Neural progenitor cell (in vitro differentiated cells): ENCODE measurements around the gene MYO1B. TPM values are rescaled to one million over a fixed set of nuclear protein-coding genes. Genes with fewer than 3 reads are reported as not detected.

Experiments used
- DNase-seq: peaks from one replicate; pipeline ENCODE4 v3.0.0-alpha.2; 2016; ENCODE audit warnings: low spot score
- H2AFZ ChIP-seq: fragments of 200-600 bp; sonication (generic); replicated peaks from 2 replicates; pipeline ENCODE4 v1.6.1; 2016; ENCODE audit warnings: antibody characterized with exemption
- H3F3A ChIP-seq: fragments of 200-600 bp; sonication (generic); 2 replicates; pipeline ENCODE4 v1.6.1; 2016; ENCODE audit warnings: antibody characterized with exemption, low read depth
- H3K27ac ChIP-seq: fragments of 200-600 bp; sonication (generic); 2 replicates; pipeline ENCODE4 v1.5.1; 2016; ENCODE audit warnings: mild to moderate bottlenecking
- H3K27me3 ChIP-seq: fragments of 200-600 bp; sonication (generic); 2 replicates; pipeline ENCODE4 v1.6.1; 2016; ENCODE audit warnings: mild to moderate bottlenecking, moderate library complexity
- H3K36me3 ChIP-seq: fragments of 200-600 bp; sonication (generic); 2 replicates; pipeline ENCODE4 v1.5.1; 2016
- H3K4me1 ChIP-seq: fragments of 200-600 bp; sonication (generic); 2 replicates; pipeline ENCODE4 v1.6.1; 2016; ENCODE audit warnings: mixed run types
- H3K4me2 ChIP-seq: fragments of 200-600 bp; sonication (generic); 2 replicates; pipeline ENCODE4 v1.6.1; 2016
- H3K4me3 ChIP-seq: fragments of 200-600 bp; sonication (generic); 2 replicates; pipeline ENCODE4 v1.5.1; 2016
- H3K79me2 ChIP-seq: fragments of 200-600 bp; sonication (generic); 2 replicates; pipeline ENCODE4 v1.6.1; 2016; ENCODE audit warnings: low read depth
- H3K9ac ChIP-seq: fragments of 200-600 bp; sonication (generic); 2 replicates; pipeline ENCODE4 v1.6.1; 2016
- H3K9me3 ChIP-seq: fragments of 200-600 bp; sonication (generic); 2 replicates; pipeline ENCODE4 v1.5.1; 2016; ENCODE audit warnings: low read depth
- H4K20me1 ChIP-seq: fragments of 200-600 bp; sonication (generic); 2 replicates; pipeline ENCODE4 v1.6.1; 2016; ENCODE audit warnings: low read depth
- H3K27ac Mint-ChIP-seq: 3 replicates; pipeline ENCODE4 v1.8.0; 2021; ENCODE audit warnings: mixed read lengths
- H3K27me3 Mint-ChIP-seq: 2 replicates; pipeline ENCODE4 v1.8.0; 2022; ENCODE audit warnings: low read depth, mild to moderate bottlenecking, inconsistent platforms, moderate library complexity, mixed read lengths; ENCODE audit not compliant: insufficient read depth
- H3K36me3 Mint-ChIP-seq: 3 replicates; pipeline ENCODE4 v1.8.0; 2021; ENCODE audit warnings: mixed read lengths
- H3K4me1 Mint-ChIP-seq: 3 replicates; pipeline ENCODE4 v1.8.0; 2021; ENCODE audit warnings: mixed read lengths
- H3K4me3 Mint-ChIP-seq: 3 replicates; pipeline ENCODE4 v1.8.0; 2021; ENCODE audit warnings: mild to moderate bottlenecking, moderate library complexity, mixed read lengths
- H3K9me3 Mint-ChIP-seq: 3 replicates; pipeline ENCODE4 v1.8.0; 2020; ENCODE audit warnings: mixed read lengths
- EZH2 ChIP-seq: fragments of 200-600 bp; sonication (generic); IDR thresholded peaks from 2 replicates; pipeline ENCODE4 v1.6.1; 2017; ENCODE audit warnings: antibody characterized with exemption, mild to moderate bottlenecking, moderate library complexity
- EZH2phosphoT487 ChIP-seq: fragments of 200-600 bp; sonication (generic); IDR thresholded peaks from 2 replicates; pipeline ENCODE4 v1.6.1; 2017; ENCODE audit warnings: antibody characterized with exemption
- total RNA-seq: library from RNA; depleted of rRNA; stranded (reverse); fragments of >200 nt; gene quantifications from 2 replicates; pipeline ENCODE4 v1.2.3, GENCODE V29; 2015; ENCODE audit warnings: low replicate concordance
- TF ChIP-seq, protein P1 (sequence below): fragments of 200-600 bp; sonication (generic); IDR thresholded peaks from 2 replicates; pipeline ENCODE4 v1.5.1; 2017; ENCODE audit warnings: antibody characterized with exemption, mild to moderate bottlenecking

The MYO1B gene
- total RNA-seq, 1 donor from 2014 or later: 88.0 TPM

DNA sequence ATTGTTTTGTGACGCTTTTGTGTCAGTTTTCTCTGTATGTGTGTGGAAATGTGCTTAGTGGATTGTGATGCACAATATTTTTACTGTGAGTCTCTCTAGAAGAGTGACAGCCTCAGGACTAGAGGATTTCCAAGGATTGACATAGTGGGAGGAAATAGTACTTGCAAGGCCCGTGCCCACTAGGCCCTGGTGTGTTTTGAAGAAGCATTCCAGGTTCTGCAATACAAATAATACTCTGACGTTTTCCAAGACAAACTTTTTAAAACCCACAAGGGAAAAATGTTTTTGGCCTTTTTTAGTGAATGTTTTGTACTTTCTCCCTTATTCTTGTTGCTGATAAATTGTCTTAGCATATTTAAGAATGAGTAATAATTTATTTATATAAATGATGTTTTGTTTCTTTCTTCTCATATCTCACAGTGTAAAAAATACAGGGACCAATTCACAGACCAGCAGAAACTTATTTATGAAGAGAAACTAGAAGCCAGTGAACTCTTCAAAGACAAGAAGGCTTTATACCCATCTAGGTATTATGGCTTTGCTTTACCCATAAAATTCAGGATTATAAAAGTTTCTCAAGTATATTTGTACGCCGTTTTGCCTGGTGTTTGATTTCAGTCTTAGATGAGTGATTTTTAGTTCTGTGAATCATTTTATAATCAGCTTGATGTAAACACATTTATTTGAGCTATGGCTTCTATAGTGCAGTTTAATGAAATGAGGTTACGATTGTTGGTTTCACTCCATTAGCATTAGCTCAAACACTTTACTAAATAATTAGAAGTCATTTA, 165.6 kb downstream of the MYO1B start:
- Mint-ChIP-seq H3K4me3 (no peak overlapping the region), H3K9me3 (no peaks in the 10 kb centered on the region), H3K27ac (no peak overlapping the region), H3K4me1 (no peaks in the 10 kb centered on the region), H3K36me3 (peaks cover 40% of the 10 kb centered on the region), H3K27me3 (no peaks in the 10 kb centered on the region)
- Histone ChIP-seq H3K4me1 (no peaks in the 10 kb centered on the region), H4K20me1 (no peaks in the 10 kb centered on the region), H3K9me3 (no peaks in the 10 kb centered on the region), H3K9ac (no peak overlapping the region), H3K79me2 (no peaks in the 10 kb centered on the region), H3K27me3 (no peaks in the 10 kb centered on the region), H3K36me3 (peaks cover 22% of the 10 kb centered on the region), H3F3A (no peaks in the 10 kb centered on the region), H3K27ac (no peak overlapping the region), H3K4me2 (no peak overlapping the region), H2AFZ (no peak overlapping the region), H3K4me3 (no peak overlapping the region)
- TF ChIP-seq, protein P1, sequence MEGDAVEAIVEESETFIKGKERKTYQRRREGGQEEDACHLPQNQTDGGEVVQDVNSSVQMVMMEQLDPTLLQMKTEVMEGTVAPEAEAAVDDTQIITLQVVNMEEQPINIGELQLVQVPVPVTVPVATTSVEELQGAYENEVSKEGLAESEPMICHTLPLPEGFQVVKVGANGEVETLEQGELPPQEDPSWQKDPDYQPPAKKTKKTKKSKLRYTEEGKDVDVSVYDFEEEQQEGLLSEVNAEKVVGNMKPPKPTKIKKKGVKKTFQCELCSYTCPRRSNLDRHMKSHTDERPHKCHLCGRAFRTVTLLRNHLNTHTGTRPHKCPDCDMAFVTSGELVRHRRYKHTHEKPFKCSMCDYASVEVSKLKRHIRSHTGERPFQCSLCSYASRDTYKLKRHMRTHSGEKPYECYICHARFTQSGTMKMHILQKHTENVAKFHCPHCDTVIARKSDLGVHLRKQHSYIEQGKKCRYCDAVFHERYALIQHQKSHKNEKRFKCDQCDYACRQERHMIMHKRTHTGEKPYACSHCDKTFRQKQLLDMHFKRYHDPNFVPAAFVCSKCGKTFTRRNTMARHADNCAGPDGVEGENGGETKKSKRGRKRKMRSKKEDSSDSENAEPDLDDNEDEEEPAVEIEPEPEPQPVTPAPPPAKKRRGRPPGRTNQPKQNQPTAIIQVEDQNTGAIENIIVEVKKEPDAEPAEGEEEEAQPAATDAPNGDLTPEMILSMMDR: no peak
- TF ChIP-seq EZH2phosphoT487 (no peak), EZH2 (no peak)
- no peak for DNase-seq

DNA sequence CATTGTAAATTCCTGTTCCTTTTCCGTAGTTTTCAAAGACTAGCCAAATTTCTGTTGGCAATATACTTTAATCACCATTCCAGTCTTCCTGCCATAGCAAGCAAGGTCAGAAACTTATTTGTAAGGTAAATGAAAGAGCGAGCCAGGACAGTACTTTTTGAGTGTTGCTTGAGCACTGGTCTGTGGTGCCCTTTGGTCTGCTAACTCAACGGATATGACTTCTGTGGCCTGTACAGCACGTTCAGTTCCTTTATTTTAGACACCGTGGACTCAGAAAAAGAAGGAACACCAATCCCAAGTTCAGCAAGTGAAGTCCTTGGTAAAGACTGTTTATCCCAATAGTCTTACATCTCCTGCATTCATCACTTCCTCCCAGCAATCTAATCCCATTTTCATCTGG, 166.3 kb downstream of the MYO1B start:
- H3F3A ChIP-seq: no peaks in the 10 kb centered on the region
- no peaks in the 10 kb centered on the region for H3K9me3 Mint-ChIP-seq
- no peaks in the 10 kb centered on the region for H3K27me3 Mint-ChIP-seq
- no peak overlapping the region for H3K27ac Mint-ChIP-seq
- H3K4me3 Mint-ChIP-seq: no peak overlapping the region
- peaks cover 22% of the 10 kb centered on the region for H3K36me3 ChIP-seq
- DNase-seq: no peak
- no peak for TF ChIP-seq EZH2phosphoT487
- TF ChIP-seq, protein P1: no peak
- no peak for TF ChIP-seq EZH2
- H4K20me1 ChIP-seq: no peaks in the 10 kb centered on the region
- H2AFZ ChIP-seq: no peak overlapping the region
- H3K27ac ChIP-seq: no peak overlapping the region
- H3K4me3 ChIP-seq: no peak overlapping the region
- no peak overlapping the region for H3K9ac ChIP-seq
- no peaks in the 10 kb centered on the region for H3K9me3 ChIP-seq
- peaks cover 45% of the 10 kb centered on the region for H3K36me3 Mint-ChIP-seq
- no peak overlapping the region for H3K4me2 ChIP-seq
- no peaks in the 10 kb centered on the region for H3K79me2 ChIP-seq
- no peaks in the 10 kb centered on the region for H3K4me1 ChIP-seq
- H3K4me1 Mint-ChIP-seq: no peaks in the 10 kb centered on the region
- no peaks in the 10 kb centered on the region for H3K27me3 ChIP-seq

DNA sequence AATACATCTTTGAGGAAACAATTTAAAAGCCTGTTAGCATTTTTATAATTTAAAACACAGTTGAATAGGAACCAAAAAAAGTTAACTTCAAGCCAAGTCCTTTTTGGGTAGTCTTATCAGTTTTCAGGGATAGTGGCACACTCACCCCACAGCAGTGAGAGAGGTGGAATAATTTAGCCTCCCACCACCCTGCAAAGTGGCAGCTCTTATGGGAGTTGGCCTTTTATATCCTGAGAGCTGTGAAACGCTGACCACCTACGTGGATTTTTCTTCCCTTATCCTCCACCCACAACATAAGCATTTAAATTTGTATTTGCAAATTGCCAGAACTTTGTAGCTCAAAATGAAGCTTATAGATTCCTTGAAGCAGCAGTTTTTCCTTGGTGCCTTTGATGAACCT, 167.1 kb downstream of the MYO1B start:
- H3K9me3 ChIP-seq: no peaks in the 10 kb centered on the region
- H3K79me2 ChIP-seq: no peaks in the 10 kb centered on the region
- no peak overlapping the region for H3K27ac Mint-ChIP-seq
- TF ChIP-seq, protein P1: no peak
- TF ChIP-seq EZH2phosphoT487: no peak
- no peak for TF ChIP-seq EZH2
- no peak overlapping the region for H3K4me3 Mint-ChIP-seq
- peaks cover 22% of the 10 kb centered on the region for H3K36me3 ChIP-seq
- H4K20me1 ChIP-seq: no peaks in the 10 kb centered on the region
- no peak overlapping the region for H3K4me3 ChIP-seq
- peaks cover 49% of the 10 kb centered on the region for H3K36me3 Mint-ChIP-seq
- no peak for DNase-seq
- H3K9ac ChIP-seq: no peak overlapping the region
- no peak overlapping the region for H2AFZ ChIP-seq
- H3K4me2 ChIP-seq: no peak overlapping the region
- H3K27me3 ChIP-seq: no peaks in the 10 kb centered on the region
- H3K27ac ChIP-seq: no peak overlapping the region
- no peaks in the 10 kb centered on the region for H3K4me1 ChIP-seq
- H3K9me3 Mint-ChIP-seq: no peaks in the 10 kb centered on the region
- H3K27me3 Mint-ChIP-seq: no peaks in the 10 kb centered on the region
- no peaks in the 10 kb centered on the region for H3F3A ChIP-seq
- H3K4me1 Mint-ChIP-seq: no peaks in the 10 kb centered on the region
